Panc1 (cell line): ENCODE measurements around the gene CASP2.

ENCODE experiments used
- POLR2AphosphoS5 ChIP-seq: IDR thresholded peaks from 2 replicates; pipeline ENCODE4 v1.6.1; 2012; ENCODE audit warnings: mild to moderate bottlenecking, low read depth, low read length, moderate library complexity
- SIN3A ChIP-seq: IDR thresholded peaks from 2 replicates; pipeline ENCODE4 v1.6.1; 2012; ENCODE audit warnings: low read depth, mild to moderate bottlenecking, low read length, moderate library complexity, borderline replicate concordance; ENCODE audit not compliant: insufficient read depth
- TF ChIP-seq, protein P1 (sequence below): fragments of 450-650 bp; IDR thresholded peaks from 2 replicates; pipeline ENCODE4 v1.5.1; 2017; ENCODE audit warnings: mild to moderate bottlenecking
- TF ChIP-seq, protein P2 (sequence below), 2 experiments: IDR thresholded peaks; 2 replicates each; pipeline ENCODE4 v1.6.1; 2011 to 2012; ENCODE audit warnings: low read depth in 2 of 2, control low read depth in 1 of 2, low read length in 1 of 2, mild to moderate bottlenecking in 1 of 2, moderate library complexity in 1 of 2; ENCODE audit not compliant: insufficient read depth in 1 of 2

DNA sequence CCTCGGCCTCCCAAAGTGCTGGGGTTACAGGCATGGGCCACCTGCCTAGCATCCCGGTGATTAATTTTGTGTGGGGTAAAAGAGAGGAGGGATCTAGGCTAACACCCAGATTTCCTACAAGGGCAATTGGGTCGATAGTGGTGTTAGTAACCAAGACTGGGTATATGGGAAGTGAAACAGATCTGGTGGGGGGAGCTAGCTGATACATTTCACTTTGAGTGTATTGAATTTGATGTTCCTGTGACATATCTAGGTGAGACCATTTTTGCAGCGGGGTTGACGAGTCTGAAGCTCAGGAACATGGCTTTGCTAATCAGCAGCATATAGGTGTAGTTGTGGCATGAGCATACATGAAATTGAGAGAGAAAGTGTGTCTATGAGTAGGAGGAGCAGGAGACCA lies 39.8 kb downstream of the CASP2 start:
- TF ChIP-seq, protein P1, sequence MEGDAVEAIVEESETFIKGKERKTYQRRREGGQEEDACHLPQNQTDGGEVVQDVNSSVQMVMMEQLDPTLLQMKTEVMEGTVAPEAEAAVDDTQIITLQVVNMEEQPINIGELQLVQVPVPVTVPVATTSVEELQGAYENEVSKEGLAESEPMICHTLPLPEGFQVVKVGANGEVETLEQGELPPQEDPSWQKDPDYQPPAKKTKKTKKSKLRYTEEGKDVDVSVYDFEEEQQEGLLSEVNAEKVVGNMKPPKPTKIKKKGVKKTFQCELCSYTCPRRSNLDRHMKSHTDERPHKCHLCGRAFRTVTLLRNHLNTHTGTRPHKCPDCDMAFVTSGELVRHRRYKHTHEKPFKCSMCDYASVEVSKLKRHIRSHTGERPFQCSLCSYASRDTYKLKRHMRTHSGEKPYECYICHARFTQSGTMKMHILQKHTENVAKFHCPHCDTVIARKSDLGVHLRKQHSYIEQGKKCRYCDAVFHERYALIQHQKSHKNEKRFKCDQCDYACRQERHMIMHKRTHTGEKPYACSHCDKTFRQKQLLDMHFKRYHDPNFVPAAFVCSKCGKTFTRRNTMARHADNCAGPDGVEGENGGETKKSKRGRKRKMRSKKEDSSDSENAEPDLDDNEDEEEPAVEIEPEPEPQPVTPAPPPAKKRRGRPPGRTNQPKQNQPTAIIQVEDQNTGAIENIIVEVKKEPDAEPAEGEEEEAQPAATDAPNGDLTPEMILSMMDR = no peak
- TF ChIP-seq SIN3A = no peak
- TF ChIP-seq, protein P2, sequence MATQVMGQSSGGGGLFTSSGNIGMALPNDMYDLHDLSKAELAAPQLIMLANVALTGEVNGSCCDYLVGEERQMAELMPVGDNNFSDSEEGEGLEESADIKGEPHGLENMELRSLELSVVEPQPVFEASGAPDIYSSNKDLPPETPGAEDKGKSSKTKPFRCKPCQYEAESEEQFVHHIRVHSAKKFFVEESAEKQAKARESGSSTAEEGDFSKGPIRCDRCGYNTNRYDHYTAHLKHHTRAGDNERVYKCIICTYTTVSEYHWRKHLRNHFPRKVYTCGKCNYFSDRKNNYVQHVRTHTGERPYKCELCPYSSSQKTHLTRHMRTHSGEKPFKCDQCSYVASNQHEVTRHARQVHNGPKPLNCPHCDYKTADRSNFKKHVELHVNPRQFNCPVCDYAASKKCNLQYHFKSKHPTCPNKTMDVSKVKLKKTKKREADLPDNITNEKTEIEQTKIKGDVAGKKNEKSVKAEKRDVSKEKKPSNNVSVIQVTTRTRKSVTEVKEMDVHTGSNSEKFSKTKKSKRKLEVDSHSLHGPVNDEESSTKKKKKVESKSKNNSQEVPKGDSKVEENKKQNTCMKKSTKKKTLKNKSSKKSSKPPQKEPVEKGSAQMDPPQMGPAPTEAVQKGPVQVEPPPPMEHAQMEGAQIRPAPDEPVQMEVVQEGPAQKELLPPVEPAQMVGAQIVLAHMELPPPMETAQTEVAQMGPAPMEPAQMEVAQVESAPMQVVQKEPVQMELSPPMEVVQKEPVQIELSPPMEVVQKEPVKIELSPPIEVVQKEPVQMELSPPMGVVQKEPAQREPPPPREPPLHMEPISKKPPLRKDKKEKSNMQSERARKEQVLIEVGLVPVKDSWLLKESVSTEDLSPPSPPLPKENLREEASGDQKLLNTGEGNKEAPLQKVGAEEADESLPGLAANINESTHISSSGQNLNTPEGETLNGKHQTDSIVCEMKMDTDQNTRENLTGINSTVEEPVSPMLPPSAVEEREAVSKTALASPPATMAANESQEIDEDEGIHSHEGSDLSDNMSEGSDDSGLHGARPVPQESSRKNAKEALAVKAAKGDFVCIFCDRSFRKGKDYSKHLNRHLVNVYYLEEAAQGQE (IDR thresholded peaks at IDR 0.05; ENCODE audit: insufficient read depth in 1 of 2, low read depth in 2 of 2, low read length in 1 of 2) = no peak
- TF ChIP-seq POLR2AphosphoS5 = no peak
